GM12878 (cell line): ENCODE measurements around the gene TMOD3.

Source experiments
- CREM ChIP-seq: IDR thresholded peaks from 2 replicates; pipeline ENCODE4 v1.6.1; 2014; ENCODE audit warnings: antibody characterized with exemption, low read depth
- CTCF ChIP-seq, 3 experiments: IDR thresholded peaks in 2 of 3; conservative IDR thresholded peaks in 1 of 3; 2 replicates each; pipeline ENCODE4 v1.5.1; 2011; ENCODE audit warnings: low read depth in 3 of 3, low read length in 3 of 3, mild to moderate bottlenecking in 3 of 3, control low read depth in 2 of 3, moderate library complexity in 2 of 3, inconsistent platforms in 1 of 3, mixed read lengths in 1 of 3; ENCODE audit not compliant: control insufficient read depth in 2 of 3, insufficient read depth in 1 of 3; ENCODE audit errors: extremely low read depth in 1 of 3
- HDAC6 ChIP-seq: fragments of 200-600 bp; sonication (generic); IDR thresholded peaks from one replicate; pipeline ENCODE4 v1.8.0; 2017; ENCODE audit warnings: antibody characterized with exemption; ENCODE audit not compliant: unreplicated experiment
- NRF1 ChIP-seq: conservative IDR thresholded peaks from 2 replicates; pipeline ENCODE4 v1.6.1; 2011; ENCODE audit warnings: mild to moderate bottlenecking, low read depth, low read length, improper control_type of control experiment
- RCOR1 ChIP-seq: conservative IDR thresholded peaks from 2 replicates; pipeline ENCODE4 v1.6.1; 2012; ENCODE audit warnings: low read depth, low read length, improper control_type of control experiment
- REST ChIP-seq: IDR thresholded peaks from 2 replicates; pipeline ENCODE4 v1.6.1; 2012; ENCODE audit warnings: mild to moderate bottlenecking, low read depth, low read length

DNA sequence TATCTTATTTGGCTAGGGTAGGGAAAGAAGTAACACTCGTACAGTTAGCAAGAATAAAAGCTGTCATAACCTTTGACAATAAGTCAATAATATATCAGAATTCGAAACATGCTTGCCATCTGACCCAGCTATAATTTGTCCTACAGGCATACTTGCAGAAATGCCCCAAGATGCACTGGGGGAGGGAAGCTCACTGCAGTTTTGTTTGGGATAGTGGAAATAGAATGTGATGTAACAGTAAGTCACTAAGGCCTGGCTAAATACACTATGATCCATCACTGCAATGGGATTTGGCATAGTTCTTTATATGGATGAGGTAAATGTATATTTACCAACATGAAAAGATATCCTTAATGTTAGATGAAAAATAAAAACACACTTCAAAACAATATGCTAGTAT, 25.5 kb upstream of the TMOD3 start:
- no peak for TF ChIP-seq REST
- TF ChIP-seq RCOR1, result no peak
- no peak for TF ChIP-seq CREM
- no peak for TF ChIP-seq CTCF (IDR thresholded peaks at IDR 0.05 in 2 of 3, conservative IDR thresholded peaks at IDR 0.05 in 1 of 3; ENCODE audit: control insufficient read depth in 2 of 3, extremely low read depth in 1 of 3, insufficient read depth in 1 of 3, low read depth in 3 of 3, low read length in 3 of 3)
- no peak for TF ChIP-seq HDAC6
- TF ChIP-seq NRF1, result no peak
